Osteocyte (in vitro differentiated cells): ENCODE measurements around the gene BEND6. TPM values are rescaled to one million over a fixed set of nuclear protein-coding genes. Genes with fewer than 3 reads are reported as not detected.
"Not testable (repeated sequence)": the region's sequence is repeated elsewhere in the genome, so short reads cannot be mapped to it uniquely, and the experiment has no call there.

Experiments used
- DNase-seq: peaks from one replicate; pipeline ENCODE4 v3.0.0; 2021; ENCODE audit warnings: mixed read lengths; ENCODE audit not compliant: unreplicated experiment; ENCODE audit errors: extremely low spot score
- H3K27ac Mint-ChIP-seq: one replicate; pipeline ENCODE4 v1.8.0; 2021; ENCODE audit warnings: mild to moderate bottlenecking, mixed read lengths; ENCODE audit not compliant: unreplicated experiment
- H3K27me3 Mint-ChIP-seq: one replicate; pipeline ENCODE4 v1.8.0; 2021; ENCODE audit warnings: mixed read lengths; ENCODE audit not compliant: unreplicated experiment
- H3K36me3 Mint-ChIP-seq: one replicate; pipeline ENCODE4 v1.8.0; 2021; ENCODE audit warnings: mixed read lengths; ENCODE audit not compliant: unreplicated experiment
- H3K4me1 Mint-ChIP-seq: one replicate; pipeline ENCODE4 v1.8.0; 2021; ENCODE audit warnings: mixed read lengths; ENCODE audit not compliant: unreplicated experiment
- H3K4me3 Mint-ChIP-seq: one replicate; pipeline ENCODE4 v1.8.0; 2021; ENCODE audit warnings: mild to moderate bottlenecking, moderate library complexity, mixed read lengths; ENCODE audit not compliant: unreplicated experiment
- H3K9me3 Mint-ChIP-seq: one replicate; pipeline ENCODE4 v1.8.0; 2021; ENCODE audit warnings: mixed read lengths; ENCODE audit not compliant: unreplicated experiment
- total RNA-seq: library from RNA; stranded (reverse); gene quantifications from 2 replicates; pipeline ENCODE4 v1.2.1, GENCODE V29; 2021
- TF ChIP-seq, protein P1 (sequence below): fragments of 200-600 bp; sonication (generic); IDR thresholded peaks from 2 replicates; pipeline ENCODE4 v1.5.0; 2021; ENCODE audit warnings: antibody characterized with exemption, mild to moderate bottlenecking, moderate library complexity

Gene BEND6
- total RNA-seq, 1 donor from 2014 or later: 7.0 TPM

DNA sequence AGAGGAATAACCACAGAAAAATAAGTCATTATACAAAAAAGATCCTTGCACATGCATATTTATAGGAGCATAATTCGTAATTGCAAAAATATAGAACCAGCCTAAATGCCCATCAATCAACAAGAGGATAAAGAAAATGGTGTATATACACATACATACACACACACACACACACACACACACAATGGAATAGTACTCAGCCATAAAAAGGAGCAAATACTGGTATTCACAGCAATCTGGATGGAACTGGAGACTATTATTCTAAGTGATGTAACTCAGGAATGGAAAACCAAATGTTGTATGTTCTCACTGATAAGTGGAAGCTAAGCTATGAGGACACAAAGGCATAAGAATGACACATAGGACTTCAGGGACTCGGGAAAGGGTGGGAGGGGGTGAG is 89.7 kb downstream of the BEND6 start:
- TF ChIP-seq, protein P1, sequence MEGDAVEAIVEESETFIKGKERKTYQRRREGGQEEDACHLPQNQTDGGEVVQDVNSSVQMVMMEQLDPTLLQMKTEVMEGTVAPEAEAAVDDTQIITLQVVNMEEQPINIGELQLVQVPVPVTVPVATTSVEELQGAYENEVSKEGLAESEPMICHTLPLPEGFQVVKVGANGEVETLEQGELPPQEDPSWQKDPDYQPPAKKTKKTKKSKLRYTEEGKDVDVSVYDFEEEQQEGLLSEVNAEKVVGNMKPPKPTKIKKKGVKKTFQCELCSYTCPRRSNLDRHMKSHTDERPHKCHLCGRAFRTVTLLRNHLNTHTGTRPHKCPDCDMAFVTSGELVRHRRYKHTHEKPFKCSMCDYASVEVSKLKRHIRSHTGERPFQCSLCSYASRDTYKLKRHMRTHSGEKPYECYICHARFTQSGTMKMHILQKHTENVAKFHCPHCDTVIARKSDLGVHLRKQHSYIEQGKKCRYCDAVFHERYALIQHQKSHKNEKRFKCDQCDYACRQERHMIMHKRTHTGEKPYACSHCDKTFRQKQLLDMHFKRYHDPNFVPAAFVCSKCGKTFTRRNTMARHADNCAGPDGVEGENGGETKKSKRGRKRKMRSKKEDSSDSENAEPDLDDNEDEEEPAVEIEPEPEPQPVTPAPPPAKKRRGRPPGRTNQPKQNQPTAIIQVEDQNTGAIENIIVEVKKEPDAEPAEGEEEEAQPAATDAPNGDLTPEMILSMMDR: no peak
- peaks cover 14% of the 10 kb centered on the region for H3K27me3 Mint-ChIP-seq
- peaks cover 6% of the 10 kb centered on the region for H3K36me3 Mint-ChIP-seq
- no peak overlapping the region for H3K4me3 Mint-ChIP-seq
- H3K9me3 Mint-ChIP-seq: no peaks in the 10 kb centered on the region
- no peak overlapping the region for H3K27ac Mint-ChIP-seq
- H3K4me1 Mint-ChIP-seq: peaks cover 22% of the 10 kb centered on the region
- no peak for DNase-seq

DNA sequence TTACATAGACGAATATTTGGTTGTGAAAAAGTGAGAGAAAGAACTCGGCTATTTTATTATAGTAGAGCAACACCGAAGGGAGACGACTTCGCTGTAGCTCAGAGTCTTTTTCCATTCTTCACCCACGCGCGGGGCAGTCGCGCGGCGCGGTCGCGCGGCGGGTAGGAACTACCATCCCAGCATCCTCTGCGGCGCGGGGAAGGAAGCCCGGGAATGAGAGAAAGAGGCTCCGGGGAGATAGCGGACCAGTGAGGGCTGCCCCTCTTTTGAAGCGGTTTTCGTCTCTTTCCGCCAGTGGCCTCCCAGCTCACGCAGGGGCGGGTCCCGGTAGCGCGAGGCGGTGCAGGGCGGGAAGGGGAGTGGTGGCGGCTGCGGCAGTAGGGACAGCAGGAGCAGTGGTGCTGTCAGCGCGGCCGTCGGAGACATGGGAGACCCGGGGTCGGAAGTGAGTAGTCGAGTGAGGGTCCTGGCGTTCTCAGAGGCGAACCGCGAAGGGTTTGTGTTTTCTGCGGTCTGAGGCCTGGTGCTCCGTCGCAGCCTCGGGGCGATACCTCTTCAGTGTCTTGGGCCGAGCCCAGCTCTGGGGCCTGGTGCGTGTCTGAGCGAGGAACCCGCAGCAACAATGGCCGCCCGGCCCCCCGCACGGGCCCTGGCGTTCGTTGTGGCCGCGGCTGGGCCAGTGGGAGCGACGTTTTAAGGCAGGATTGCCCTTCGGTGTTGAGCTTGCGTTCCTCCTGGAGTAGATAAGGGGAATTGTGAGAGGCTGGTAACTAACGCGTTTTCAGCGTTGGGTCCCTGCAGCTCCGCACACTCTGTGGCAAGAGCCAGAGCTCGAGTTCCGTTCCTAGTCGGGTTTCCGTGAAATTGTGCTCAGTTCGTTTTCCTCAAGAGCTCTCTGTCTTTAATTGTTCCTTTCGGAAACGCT is 91.7 kb downstream of the BEND6 start, which contains the start of gene KIAA1586:
Gene KIAA1586 (plus strand): TSS at position 362 of the 925 bp plus-strand sequence. CDS start 63 bp downstream, at position 425.
- peaks cover 14% of the 10 kb centered on the region for H3K27me3 Mint-ChIP-seq
- H3K4me1 Mint-ChIP-seq: peaks cover 26% of the 10 kb centered on the region
- peak; percentile 94 for DNase-seq
- peaks cover 16% of the 10 kb centered on the region for H3K36me3 Mint-ChIP-seq
- peak within 1 kb of the TSS; percentile 92 for H3K27ac Mint-ChIP-seq
- not testable (repeated sequence) for H3K9me3 Mint-ChIP-seq
- H3K4me3 Mint-ChIP-seq: peak within 1 kb of the TSS; percentile 93

DNA sequence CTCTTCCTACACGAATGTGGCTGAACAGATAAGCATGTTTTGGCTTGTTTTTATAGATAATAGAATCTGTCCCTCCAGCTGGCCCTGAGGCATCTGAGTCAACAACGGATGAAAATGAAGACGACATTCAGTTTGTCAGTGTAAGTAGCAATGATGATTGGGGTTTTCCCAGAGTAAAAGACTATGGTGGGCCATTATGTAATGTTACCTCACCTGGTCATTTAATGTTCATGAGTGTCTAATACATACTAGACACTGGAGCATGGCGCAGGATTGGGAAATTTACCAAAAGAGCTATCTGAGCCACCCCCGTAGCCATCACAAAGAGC is 92.3 kb downstream of the BEND6 start:
- not testable (repeated sequence) for H3K4me3 Mint-ChIP-seq, H3K27ac Mint-ChIP-seq, H3K9me3 Mint-ChIP-seq, DNase-seq
- H3K4me1 Mint-ChIP-seq: peaks cover 26% of the 10 kb centered on the region
- H3K36me3 Mint-ChIP-seq: peaks cover 18% of the 10 kb centered on the region
- H3K27me3 Mint-ChIP-seq: peaks cover 12% of the 10 kb centered on the region

DNA sequence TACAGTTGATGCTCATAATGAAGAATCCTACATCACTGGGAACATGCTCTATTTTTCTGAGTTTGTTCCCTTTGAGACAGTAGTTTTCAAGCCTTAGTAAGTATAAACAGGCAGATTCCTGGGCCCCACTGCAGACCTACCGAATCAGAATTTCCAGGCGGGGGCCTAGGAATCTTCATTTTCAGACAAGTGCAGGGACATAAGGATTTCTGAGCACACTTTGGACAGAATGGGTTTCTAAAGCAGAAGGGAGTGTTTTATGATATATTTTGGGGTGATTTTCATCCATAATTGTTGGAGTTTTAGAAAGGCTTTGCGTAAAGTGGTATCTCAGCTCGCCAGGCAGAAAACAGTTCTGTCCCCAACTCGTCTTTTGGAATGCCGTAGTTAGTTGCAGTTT is 93.0 kb downstream of the BEND6 start:
- Mint-ChIP-seq H3K36me3 (peaks cover 22% of the 10 kb centered on the region), H3K27ac (peak overlapping the region; percentile 80), H3K4me1 (peaks cover 26% of the 10 kb centered on the region), H3K4me3 (peak overlapping the region; percentile 70), H3K27me3 (peaks cover 11% of the 10 kb centered on the region)
- H3K9me3 Mint-ChIP-seq, DNase-seq: not testable (repeated sequence)

DNA sequence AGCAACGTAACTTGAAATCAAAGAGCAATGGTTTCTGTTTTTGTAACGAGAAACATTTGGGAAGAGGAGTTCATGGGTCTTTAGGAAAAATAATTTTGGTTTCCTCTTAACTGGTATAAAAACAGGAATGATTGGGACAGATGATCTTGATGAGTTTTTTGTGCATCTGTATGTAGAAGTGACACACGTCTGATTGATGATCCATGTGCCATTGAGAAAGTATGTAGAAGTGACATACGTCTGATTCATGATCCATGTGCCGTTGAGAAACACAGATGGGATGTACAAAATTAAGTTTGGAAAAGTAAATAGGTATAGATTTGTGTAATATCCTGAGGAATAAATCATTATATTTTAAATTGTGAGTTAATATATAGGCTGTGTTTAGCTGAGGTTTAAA is 93.7 kb downstream of the BEND6 start:
- H3K4me1 Mint-ChIP-seq: peaks cover 26% of the 10 kb centered on the region
- H3K36me3 Mint-ChIP-seq: peaks cover 25% of the 10 kb centered on the region
- DNase-seq: no peak
- peak overlapping the region; percentile 80 for H3K27ac Mint-ChIP-seq
- H3K9me3 Mint-ChIP-seq: no peaks in the 10 kb centered on the region
- H3K27me3 Mint-ChIP-seq: peaks cover 9% of the 10 kb centered on the region
- peak overlapping the region; percentile 70 for H3K4me3 Mint-ChIP-seq
- TF ChIP-seq, protein P1: no peak

DNA sequence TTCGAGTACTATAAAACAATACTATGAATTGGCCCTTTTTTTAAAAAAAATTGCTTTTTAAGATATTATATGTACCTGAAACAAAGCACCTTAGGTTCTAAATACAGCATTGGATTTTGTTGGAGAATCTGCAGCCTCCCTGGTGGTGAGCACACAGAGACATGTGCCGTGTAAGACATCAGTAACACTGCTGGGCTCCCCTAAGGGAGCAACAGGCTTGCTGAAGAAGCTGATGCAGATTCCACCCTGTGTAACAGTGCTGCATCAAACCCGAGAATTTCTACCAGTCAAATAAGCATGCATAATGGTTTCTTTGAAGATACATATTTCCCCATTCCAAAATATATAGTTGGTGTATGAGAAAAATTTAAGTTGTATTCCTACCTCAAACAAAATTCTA is 108.9 kb downstream of the BEND6 start:
- TF ChIP-seq, protein P1: no peak
- DNase-seq: no peak
- no peaks in the 10 kb centered on the region for H3K27me3 Mint-ChIP-seq
- no peak overlapping the region for H3K27ac Mint-ChIP-seq
- H3K4me1 Mint-ChIP-seq: peaks cover 21% of the 10 kb centered on the region
- no peaks in the 10 kb centered on the region for H3K9me3 Mint-ChIP-seq
- H3K4me3 Mint-ChIP-seq: no peak overlapping the region
- H3K36me3 Mint-ChIP-seq: peaks cover 17% of the 10 kb centered on the region
